CD4-positive, alpha-beta T cell treated with Interleukin-6 at 100 ng/mL for 8 hours (primary cell): Measurements from ENCODE around the gene B3GALT5.

Source experiments
- DNase-seq: peaks from one replicate; pipeline ENCODE4 v3.0.0-alpha.2; 2020; ENCODE audit warnings: mixed read lengths, low spot score

Gene B3GALT5

DNA sequence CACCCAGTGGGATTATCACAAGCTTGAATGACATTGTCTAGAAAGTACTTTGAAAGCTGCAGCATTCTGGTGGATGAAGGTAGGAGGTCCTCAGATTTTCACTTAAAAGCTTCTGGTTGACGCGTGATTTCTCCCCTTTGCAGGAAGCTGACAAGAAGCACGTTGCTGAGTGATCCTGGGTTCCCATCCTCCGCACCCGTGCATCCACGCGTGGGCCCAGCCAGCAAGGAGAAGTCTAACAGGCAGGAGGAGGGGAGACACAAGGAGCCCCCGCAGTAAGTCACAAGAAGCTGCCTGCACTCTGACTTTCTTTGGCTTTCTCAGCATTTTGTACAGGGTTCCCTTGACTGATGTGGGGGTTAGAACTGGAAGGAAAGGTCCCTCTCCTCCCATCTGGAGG lies 7.8 kb upstream of the B3GALT5 start:
- DNase-seq = no peak

DNA sequence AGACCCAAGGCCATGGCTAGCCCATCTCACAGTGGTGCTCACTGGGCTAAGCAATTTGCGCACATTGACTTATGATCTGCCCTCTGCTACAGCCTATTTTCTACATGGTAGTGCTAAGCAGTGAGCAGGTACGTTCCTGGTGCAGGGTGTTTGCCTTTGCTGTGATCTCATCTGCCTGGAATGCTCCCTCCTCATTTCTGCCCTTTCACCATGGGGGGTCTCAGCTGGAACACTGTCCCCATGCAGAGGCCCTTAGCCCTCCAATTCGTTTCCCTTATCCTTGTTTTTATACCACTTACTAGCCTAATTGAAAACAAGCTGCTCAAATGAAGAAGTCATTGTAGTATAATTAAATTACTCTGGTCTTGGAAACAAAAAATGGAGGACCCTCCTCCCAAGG lies 2.0 kb upstream of the B3GALT5 start:
- DNase-seq = no peak

DNA sequence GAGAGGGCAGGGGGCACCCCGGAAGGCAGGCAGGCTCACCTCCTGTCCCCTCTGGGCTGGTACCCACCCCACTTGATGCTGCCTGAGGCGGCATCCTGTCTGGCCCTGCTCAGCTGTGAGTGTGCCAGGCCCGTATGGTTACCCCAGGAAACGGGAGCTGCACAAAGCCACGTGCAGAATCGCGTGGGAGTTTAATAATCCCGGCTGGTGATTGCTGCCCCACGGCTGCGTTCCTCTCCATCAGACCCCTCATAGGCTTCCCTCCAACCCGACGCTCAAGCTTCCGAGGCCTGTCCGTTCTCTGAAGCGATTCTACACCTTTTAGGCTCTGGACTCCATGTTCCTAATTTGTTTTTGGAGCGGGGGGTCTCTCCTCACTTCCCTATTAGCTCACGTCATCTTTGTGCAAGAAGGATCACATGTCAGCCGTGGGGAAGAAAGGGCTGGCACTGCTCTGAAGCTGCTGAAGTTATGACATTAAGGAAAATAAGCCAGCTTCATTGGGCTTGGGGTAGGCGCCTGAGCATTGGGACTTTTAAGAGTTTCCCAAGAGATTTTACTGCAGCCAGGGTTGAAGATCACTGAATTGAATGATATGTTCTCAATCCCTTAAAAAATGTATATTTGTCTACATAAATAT lies 1.1 kb upstream of the B3GALT5 start:
- no peak for DNase-seq

DNA sequence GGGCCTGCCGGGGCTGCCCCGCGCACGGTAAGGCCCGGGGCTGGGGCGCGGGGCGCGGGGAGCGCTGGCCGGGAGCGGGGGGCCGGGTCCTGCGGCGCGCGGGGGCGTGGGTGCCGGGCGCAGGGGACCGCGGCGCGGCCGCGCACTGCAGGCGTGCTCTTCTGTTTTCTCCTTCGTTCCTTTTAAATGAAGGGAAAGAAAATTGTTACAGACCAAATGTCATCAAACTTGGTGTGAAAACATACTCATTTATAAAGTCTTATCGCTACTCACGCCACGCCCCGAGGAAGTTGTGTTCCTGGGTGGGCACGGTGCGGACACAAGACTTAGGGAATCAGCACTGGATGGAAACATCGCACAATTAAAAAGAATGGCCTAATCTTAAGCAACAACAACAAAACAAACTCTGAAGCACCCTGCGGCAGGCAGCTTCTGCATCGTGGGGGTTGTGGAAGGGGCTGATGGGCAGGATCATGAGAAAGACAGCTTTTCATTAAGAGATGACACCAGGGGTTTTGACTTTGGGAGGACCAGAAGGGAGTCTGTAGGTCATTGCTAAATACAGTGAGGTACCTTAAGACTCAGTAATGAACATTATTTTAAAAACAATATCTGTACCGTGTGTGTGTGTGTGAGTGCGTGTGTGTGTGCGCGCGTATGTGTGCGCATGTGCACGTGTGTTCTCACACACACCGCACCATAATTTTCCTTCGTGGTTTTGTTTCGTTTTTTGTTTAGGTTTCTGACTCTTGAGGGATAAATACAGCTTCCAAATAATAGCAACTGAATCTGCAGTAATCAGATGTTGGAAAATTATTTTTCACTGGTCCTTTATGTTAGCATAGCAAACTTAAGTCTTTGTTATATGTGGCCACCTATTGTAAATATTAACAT lies 548 bp downstream of the B3GALT5 start:
- no peak for DNase-seq

DNA sequence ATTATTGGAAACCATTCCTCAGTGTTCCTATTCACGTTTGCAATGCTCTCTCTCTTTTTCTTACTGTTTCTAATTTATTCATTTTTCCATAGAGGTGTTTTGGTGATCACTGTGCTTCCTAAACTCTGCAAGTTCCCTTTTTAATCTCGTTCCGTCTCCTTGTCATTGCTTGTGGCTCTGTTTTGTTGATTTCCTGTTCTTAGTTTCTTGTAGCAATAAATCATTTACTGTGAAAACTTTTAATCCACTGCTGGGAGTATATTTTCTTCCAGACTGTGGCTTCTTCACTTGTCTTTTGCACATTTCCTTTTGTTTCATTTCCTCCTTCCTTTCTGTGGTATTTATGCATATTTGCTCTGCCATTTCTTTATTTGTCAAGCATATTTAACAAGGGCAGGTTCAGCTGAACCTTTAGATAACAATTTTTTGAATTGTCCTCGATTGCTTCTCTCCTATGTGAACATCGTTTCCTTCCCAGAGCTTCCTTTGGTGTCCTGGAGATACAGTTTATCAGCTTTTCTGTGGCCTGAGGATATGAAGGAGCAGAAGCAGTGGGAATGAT lies 3.6 kb downstream of the B3GALT5 start:
- DNase-seq = no peak

DNA sequence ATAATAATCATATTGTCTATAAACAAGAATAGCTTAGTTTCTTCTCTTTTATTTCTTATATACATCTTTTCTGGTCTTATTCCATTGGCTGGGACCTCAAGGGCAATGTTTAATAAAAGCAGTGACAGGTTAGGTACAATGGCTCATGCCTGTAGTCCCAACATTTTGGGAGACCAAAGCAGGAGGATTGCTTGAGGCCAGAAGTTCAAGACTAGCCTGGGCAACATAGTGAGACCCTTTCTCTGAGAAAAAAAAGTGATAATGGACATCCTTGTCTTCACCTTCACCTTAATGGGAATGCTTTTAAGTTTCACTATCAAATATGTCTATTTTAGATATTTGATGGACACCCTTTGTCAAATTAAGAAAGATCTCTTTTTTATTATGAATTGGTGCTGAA lies 8.1 kb downstream of the B3GALT5 start:
- no peak for DNase-seq

DNA sequence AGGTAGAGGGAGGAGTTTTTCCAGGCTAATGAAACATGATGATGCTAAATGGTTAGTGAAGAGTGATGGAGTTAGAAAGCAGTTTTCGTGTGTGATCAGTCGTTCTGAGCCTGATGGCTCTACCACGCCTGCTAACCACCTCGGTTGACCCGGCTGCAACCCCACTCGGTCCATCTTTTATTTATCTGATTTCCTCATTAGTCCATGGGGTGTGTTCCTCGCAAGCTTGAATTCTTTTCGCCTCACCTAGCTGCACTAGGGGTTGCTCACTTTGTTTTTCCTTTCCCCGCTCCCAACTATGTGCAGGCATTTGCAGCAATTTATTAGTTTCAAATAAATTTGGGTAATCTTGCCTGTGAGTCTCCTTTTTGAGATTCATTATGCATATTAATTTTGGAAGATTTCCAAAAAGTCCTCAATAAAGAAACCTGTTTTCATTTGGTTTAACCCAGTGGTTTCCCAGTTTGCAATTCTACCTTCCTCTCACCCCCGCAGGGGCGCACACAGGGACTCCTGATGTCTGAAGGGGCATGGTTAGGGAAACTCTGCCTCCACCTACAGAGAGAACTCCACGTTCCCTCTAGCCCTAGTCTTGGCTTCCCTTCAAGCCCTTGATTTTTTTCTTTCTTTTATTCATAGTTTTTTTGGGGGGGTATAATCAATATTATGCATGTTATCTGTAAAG lies 12.6 kb downstream of the B3GALT5 start:
- no peak for DNase-seq

DNA sequence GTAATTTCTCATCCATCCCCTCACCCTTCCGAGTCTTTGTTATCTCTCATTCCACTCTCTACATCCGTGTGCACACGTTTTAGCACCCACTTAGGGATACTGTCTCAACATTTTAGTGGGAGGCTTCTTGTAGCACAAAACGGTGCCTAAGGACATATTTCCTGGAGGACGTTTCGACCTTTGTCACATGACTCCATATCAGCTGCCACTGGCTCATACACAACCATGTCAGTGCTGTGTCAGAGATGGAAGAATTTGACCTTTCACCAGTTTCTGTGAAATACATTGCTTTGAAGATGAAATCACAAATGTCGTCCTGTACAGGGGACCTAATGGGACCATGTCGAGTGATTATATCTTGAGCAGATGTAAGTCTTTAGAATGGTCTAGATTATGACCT lies 15.6 kb downstream of the B3GALT5 start:
- no peak for DNase-seq

DNA sequence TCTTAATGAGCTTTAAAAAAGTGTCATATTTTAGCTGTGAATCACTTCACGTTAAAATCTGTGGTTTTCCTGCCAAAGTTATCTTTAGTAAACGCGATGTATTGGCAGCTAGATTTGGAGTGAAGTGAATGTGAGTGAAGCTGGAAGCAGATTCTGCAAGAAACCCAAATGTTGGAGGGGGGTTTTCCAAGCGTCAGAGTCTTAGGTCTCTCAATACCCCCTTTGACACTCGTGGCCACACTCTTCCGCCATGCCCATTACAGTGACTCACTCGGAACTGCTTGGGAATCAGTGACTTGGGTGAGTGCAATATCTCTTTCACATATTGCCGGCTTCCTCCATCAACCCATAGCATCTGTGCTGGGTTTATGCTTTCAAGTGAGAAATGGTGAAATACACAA lies 17.5 kb downstream of the B3GALT5 start:
- DNase-seq = no peak

DNA sequence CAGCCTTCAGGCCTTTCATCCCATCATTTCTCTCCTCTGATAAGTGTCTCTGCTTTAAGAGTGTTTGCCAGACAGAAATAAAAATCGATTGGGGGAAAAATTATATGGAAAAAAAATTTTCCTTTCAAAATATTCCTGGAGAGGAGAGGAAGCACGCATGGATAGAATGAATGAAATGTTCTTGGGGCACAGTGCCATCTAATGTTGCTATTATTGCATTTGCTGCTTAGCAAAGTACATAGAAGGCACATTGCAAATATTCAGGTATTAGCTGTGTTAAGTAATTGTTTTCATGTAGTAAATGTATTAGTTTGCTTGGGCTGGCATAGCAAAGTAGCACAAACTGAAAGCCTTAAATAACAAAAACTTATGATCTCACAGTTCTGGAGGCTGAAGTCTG lies 18.1 kb downstream of the B3GALT5 start:
- no peak for DNase-seq

DNA sequence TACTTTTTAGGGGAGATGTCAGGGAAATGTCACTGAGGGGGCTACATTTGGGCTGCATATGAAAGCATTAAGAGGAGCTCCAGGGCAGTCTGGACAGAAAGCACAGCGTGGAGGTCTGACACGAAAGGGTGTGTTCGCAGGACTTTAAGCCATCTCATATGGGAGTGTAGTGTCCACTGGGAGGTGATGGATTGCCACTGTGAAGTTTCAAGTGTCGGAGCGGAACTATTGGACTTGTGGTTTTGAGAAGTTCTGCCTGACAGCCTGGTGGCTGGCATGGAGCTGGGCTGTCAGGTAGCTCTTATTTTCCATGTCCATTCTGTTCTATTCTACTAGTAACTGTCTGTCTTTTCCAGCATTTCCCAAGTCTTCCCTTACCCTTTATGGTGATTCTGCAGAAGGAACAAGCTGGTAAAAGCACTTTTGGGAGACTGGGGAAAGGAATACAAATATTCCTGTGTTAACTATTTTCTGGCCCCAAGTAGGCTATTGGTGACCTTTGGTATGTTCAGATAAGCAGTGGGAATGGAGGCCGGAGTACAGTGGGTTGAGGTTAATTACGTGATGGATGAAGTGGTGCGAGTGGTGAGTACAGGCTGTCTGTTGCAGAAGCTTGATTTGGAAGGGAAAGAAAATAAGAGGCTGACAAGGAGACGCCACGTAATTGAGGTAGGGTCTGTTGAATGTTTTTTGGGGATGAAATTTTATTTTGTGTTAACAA lies 19.3 kb downstream of the B3GALT5 start:
- DNase-seq = no peak

DNA sequence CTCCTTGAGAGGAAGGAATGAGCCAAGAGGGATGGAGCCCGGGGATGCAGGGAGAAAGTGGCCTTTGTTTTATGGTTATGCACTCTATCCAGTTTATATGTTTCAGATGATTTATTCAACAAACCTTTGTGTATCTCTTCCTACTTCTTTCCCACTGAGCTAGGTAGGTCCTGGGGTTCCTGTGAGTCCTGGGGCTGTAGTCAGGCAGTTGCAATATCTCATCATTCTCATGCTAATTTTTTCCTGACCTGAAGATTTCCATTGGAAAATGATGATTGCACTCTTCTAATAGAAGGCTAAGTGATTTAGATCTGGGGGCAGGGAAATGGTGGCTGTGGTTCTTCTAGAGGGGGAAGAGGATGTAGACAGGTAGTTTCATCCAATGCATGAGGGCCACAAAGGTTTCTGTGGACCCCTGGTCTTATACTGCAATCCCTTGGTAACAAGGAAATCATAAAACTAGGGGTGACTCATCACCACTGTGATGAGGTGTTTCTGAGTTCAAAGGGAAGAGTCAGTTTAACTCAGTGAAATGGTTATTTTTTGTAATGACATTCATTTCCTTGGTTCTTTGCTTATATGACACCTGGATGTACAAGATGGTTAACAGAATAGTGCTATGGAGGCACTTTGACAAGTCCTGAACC lies 20.2 kb downstream of the B3GALT5 start:
- no peak for DNase-seq

DNA sequence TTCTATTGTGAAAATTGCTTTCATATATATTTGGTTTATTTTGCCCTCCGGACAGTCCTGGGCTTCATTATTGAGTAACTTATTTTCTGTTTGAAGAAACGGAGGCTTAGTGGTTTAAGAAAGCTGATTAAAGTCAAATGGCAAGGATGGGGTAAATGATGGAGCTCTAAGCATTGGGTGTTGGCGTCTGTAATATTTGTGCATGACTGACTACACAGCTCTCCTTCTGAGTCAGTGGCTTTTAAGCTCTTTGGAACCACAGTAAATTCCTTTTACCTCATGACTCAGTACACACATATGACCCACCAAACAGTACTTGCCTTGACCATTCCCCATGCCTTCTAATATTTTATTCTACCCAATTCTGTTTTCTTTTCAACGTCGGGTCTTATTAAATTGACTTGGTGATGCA lies 21.0 kb downstream of the B3GALT5 start:
- no peak for DNase-seq

DNA sequence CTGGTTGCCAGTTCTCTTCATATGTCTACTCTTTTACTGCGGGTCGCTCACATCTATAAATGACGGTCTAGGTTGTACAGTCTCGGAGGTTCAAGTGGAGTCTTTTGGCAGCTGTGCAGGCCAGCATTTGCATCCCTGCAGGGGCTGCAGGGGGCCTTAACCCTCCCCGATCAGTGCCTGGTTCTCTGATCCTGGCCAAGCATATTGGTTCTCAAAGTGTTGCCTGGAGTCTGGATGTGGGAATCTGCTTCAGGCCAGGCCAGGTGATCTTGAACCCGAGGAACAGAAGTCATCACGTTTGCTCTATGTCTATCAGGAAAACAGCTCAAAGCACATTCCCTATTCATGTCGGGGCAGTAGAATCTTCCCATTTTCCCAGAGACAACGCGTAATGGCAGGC lies 21.8 kb downstream of the B3GALT5 start:
- no peak for DNase-seq

DNA sequence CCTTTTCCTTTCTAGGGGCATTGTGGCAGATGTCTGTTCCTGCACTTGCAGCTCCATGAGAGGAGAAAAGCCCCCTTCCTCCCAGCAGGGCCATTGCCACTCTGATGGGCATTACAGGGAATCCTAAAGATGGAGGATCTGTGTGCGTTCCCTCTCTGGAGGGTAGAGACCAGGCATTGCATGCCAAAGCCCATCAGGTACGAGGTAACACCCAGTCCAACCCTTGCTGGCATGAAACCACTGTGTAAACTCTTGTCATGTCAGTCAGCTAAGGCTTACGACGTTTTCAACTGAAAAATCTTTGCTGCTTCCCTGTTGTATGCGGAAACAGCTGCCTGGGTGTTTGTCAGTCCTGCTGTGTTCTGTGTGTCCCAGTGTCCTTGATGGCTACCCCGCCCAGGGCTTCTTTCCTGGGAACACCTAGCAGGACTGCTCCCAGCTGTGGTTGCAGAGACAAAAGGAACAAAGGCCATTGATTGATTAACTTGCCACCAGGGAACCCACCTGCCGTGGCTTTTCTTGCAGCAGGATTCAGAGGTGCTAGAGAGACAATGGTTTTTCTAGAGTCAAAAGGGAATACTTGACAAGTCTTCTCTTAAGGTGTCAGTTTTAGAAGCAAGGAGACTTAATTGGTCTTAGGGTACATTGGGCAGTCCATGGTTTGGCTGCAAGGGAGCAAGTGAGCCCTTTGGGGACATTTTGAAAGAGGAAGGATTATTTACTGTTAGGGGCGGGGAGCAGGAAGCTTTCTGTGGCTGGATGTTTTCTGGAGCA lies 24.6 kb downstream of the B3GALT5 start:
- DNase-seq = no peak

DNA sequence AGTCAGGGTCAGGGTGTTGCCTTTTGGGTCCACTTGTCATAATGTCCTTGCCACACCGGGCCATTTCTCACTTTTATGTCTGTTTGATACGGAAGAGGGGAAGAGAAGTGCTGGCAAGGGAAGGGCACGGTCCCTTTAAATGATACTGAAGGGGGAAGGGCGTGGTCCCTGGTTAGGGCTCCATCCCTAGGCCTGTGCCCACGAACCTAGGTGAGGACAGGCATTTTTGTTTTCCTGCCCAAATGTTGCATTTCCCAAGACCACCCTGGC lies 25.2 kb downstream of the B3GALT5 start:
- no peak for DNase-seq

DNA sequence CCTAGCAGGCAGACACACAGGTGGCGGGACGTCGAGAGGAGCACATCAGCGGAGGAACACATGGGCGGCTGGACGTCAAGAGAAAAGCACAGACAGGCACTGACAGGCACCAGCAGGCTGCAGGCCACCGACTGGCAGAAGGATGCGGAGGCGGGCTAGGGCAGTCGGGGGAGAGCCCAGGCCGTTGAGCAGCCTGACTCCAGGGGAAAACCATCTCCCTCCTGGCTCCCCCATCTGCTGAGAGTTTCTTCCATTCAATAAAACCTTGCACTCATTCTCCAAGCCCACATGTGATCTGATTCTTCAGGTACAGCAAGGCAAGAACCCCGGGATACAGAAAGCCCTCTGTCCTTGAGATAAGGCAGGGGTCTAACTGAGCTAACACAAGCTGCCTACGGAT lies 25.5 kb downstream of the B3GALT5 start:
- no peak for DNase-seq

DNA sequence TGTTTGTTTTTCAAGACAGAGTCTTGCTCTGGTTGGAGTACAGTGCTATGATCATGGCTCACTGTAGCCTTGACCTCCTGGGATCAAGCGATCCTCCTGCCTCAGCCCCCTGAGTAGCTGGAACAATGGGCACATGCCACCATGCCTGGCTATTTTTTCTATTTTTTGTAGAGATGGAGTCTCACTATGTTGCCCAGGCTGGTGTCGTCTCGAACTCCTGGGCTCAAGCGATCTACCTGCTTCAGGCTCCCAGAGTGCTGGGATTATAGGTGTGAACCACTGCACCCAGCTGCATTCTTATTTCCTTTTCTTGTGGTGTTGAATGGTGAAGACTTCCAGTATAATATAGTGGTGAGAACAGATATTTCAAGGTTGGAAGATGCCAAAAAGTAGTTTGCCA lies 28.0 kb downstream of the B3GALT5 start:
- no peak for DNase-seq

DNA sequence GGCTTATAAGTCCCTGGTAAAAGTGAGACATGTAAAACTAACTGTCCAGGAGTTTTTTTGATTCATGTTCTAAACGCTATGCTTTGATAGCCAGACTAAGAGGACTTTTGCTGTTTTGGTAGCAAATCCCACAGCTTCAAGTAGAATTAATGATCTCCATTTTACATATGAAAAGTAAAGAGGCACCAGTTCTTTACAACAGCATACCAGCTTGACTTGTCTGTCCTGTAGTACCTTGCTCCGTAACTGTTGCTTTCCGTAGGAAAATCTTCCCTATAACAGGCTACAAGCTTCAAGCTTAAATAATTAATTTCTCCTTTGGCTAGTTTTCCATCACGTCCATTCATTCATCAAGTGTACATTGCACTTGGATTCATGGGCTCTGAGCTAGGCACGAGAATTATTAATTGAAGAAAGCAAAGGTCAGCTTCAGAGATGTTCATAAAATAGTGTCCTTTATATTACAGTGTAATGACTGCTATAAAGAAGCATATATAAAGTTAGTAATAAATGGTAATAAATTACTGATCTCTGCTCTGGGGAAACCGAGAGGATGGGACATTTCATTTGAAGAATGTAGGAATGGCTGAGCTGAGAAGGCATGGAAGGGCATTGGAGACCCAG lies 29.2 kb downstream of the B3GALT5 start:
- DNase-seq = no peak

DNA sequence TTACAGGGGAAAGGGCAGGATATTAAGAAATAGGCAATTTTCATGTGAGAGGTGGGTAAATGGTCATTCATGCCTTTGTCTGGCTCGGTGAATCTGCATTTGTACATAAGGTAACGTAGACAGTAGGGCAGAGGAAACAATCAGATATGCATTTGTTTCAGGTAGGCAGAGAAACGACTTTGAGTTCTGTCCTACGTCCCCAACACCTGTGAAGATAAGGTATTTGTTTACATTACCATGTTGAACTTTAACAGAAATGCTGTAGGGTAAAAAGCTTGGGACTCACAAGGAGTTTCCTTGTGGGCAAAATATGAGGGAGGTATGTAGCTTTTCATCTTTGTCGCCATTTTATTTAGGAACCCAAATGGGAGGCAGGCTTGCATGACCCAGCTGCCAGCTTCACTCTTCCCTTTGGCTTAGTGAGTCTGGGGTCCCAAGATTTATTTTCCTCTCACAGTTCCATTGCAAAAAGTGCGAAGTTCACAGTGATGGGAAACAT lies 31.4 kb downstream of the B3GALT5 start:
- no peak for DNase-seq
